Stimulated activated CD8-positive, alpha-beta memory T cell treated with anti-CD3 and anti-CD28 coated beads, Interleukin-15, amount 100 ng/mL, for 48 hours (primary cell): ENCODE results near the gene DERA.
A peak's percentile ranks its signal among the peaks of the same experiment; 100 is the strongest.
"Not testable (repeated sequence)": the region's sequence is repeated elsewhere in the genome, so short reads cannot be mapped to it uniquely, and the experiment has no call there.

Experiments used
- DNase-seq, 2 donors: peaks; one replicate each; pipeline ENCODE4 v3.0.0-alpha.2; 2020; ENCODE audit warnings: low read depth in 2 of 2

Gene DERA

DNA sequence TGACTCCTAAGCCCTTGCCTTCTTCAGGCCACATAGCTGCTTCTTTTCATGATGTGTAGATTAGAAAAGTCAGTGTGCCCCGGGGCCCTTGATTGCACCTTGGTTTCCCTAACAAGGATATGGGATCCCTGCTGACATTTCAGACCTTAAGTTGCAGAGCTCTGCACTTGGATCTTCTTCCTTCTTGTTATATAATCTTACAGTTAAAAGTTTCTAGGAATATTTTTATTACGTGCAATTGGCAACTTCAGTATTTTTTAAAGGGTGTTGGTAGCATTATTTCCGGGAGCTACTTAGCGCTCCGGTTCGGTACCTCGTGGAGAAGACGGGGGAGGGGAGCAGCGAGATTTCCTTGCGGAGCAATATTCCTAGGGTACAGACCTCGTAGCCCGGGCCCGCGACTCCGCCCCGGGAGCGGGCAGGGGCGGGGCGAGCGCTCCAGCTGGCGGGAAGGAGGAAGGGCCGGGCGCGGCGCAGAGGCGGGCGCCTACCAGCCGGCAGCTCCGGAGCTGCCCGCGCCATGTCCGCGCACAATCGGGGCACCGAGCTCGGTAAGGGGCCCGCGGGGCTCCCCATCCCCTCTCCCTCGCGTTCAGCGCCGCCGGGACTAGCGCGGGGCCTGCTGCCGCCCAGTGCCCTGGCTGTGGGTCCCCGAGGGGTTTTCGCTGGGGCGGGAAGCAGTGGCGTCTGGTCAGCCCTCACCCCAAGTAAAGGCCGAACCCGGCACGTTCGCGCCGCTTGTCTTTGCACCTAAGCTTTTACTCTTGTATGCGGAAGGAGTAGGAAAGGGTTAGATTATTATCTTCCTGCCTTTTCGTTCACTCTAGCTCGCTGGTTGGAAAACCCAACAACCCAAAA is at the start of gene DERA:
TSS of gene DERA (plus strand) at position 469 of the 858 bp plus-strand sequence. CDS start at position 521, 52 bp downstream.
- DNase-seq, result peak; percentile 42 to 53

DNA sequence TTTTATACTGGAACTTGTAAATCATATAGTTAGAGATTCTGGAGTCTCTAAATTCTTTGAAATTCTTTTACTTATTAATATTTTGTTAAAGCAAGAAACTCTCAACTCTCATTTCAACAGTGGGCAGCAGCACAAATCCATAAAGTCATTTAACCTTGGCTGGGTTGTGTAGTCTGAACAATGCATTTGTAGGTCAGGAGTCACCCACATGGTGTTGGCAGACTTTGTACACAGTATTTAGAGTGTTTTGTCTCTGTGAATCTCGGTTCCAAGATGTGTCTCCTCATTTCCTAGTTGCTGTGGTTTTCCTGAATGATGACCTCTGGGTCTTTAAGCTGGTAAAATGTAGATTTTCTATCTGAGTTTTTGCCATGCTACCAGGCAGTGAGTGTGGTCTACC is 49.7 kb upstream of the DERA start:
- no peak for DNase-seq

DNA sequence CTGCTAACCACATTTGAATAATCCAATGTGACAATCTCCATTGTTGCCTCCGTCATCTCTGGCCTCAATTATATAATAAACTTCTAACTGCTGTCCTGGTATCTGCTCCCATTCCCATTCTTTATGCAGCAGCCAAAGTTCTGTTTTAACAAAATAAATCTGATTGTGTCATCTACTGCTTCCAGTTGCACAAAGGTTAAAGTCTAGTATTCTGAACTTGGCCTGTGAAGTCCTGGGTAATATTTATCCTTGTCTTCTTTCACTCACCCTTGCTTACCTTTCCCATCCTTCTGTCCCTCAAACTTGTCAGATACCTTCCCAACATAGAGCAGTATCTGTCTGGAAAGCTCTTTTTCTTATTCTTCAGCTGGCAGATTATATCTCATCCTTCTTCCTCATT is 48.3 kb upstream of the DERA start:
- DNase-seq, result no peak

DNA sequence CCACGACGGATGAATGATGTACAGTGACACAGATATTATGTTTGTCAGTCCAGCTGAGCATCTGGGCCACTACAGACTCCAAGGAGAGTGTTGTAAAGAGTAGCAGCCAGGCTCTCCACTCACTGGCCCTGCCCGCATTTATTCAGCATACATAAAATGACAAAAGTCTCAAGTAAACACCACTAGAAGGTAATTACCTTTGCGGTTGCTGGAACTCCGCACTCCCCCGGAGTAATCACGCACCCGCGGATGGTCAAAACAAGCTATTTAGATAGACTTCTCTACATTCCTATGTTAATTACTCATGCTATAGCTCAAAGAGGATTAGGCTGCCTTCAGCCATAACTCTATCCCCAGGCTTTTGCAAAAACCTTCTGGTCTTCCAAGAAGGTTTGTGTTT is 47.8 kb upstream of the DERA start:
- no peak for DNase-seq

DNA sequence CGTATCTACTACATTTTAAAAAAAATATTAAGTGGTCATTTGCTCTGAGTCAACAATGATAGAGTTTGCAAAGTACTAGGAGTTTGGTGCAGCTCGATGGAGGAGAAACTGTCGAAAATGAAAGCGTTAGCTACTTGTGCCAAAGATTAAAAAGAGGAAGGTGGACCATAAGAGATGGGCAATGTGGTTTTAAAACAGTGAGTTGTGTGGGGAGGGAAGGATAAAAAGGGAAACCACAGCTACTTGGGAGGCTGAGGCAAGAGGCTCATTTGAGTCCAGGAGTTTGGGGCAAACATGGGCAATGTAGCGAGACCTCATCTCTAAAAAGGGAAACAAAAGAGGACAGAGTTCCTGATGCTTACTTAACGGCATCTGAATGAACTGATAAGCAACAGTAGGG is 47.1 kb upstream of the DERA start:
- DNase-seq, result no peak

DNA sequence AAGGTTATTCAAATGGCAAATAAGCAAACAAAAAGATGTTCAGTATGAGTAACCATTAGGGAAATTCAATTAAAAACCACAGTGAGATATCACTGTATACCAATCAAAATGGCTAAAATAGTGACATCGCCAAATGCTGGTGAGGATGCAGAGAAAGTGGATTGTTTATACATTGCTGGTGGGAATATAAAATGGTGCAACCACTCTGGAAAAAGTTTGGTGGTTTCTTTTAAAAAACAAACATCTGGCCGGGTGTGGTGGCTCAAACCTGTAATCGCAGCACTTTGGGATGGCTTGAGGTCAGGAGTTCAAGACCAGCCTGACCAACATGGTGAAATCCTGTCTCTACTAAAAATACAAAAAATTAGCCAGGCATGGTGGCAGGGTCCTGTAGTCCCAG is 42.9 kb upstream of the DERA start:
- DNase-seq, result no peak

DNA sequence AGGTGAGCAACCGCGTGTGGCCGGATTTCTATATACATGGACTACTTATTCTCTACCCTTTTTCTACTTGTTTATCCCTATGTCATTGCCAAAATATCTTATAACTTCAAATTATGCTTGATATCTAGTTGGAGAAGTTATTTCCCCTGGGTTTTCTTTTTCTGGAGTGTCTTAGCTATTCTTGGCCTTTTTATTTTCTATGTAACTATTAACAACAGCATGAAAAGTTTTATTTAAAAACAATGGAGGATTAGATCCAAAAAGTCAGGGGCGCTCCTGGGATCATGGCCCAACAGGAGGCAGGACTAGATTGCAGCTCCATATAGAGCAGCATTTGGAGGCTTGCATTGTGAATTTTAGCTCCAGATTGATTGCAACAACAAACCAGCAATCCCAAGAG is 37.6 kb upstream of the DERA start:
- DNase-seq, result no peak

DNA sequence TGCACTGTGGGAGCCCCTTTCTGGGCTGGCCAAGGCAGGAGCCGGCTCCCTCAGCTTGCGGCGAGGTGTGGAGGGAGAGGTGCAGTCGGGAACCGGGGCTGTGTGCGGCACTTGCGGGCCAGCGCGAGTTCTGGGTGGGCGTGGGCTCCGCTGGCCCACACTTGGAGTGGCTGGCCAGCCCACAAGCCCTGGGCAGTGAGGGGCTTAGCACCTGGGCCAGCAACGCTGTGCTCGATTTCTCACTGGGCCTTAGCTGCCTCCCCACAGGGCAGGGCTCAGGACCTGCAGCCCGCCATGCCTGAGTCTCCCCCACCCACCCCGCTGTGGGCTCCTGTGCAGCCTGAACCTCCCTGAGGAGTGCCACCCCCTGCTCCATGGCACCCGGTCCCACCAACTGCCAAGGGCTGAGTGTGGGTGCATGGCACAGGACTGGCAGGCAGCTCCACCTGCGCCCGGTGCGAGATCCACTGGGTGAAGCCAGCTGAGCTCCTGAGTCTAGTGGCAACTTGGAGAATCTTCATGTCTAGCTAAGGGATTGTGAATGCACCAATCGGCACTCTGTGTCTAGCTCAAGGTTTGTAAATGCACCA is 36.5 kb upstream of the DERA start:
- not testable (repeated sequence) for DNase-seq

DNA sequence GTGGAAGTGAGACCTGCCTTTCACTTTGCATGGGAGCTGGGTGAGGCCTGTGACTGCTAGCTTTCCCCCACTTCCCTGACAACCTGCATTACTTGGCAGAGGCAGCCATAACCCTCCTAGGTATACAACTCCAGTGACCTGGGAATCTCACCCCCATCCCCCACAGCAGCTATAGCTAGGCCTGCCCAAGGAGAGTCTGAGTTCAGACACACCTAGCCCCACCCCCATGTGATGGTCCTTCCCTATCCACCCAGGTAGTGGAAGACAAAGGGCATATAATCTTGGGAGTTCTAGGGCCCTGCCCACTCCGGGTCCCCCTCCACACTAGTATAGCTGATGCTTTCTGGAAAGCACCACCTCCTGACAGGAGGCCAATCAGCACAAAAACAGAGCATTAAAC is 35.3 kb upstream of the DERA start:
- no peak for DNase-seq

DNA sequence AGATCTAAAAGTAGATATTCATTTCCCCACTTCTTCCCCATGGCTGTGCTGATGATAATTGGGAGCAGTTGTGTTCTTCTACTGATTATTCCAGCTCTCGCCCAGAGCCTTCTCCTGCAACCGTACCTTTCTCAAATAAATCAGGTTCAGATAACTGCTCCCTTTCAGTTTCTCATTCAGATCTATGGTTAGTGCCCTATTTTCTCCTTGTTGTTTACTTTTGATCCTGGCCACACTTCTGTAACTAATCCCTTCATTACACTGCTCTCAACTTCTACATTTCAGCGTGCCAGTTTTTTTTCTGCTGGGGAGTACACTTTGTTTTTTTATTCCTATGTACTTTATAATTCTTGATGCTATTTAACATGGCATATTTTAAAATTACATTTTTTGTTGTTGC is 31.7 kb upstream of the DERA start:
- DNase-seq, result no peak

DNA sequence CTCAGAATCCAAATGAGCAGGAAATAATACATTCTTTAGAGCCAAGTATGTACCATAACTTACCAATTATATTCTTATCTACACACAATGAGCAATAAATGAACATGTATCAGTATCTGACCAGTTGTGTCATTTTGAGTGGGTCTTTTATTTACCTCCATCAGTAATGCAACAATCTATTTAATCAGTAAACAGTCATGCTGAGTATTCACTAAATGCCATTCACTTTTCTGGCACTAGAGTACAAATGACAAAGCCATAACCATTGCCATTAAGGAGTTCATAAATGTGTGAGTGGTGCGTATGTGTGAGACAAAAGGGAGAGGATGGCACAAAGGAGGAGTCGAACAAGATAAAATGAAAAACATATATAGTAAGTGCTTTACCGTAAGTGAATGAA is 30.4 kb upstream of the DERA start:
- no peak for DNase-seq

DNA sequence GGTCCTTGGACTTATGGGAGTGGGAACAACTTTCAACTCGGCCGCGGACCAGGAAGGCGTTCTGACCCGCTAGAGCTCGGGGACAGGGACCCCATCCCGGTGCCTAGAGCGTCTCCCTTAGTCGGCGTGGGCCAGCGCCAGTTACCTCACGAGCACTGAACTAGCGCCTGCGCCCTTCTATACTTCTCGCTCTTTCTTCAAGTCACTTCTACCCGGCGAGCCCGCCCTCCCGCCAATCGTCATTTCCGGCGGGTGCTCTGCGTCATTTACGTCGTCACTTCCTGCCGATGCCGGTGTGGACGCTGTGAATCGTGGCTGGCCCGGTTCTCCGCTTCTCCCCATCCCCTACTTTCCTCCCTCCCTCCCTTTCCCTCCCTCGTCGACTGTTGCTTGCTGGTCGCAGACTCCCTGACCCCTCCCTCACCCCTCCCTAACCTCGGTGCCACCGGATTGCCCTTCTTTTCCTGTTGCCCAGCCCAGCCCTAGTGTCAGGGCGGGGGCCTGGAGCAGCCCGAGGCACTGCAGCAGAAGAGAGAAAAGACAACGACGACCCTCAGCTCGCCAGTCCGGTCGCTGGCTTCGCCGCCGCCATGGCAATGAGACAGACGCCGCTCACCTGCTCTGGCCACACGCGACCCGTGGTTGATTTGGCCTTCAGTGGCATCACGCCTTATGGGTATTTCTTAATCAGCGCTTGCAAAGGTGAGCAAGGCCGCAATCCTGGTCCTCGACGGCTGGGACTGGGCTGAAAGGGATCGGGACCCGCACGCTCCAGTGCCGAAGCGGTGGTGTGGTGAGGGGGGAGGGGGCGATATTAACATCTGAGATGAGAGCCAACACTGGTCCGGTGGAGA is 28.8 kb upstream of the DERA start, which contains the start of gene STRAP:
TSS of gene STRAP (plus strand) at position 270 of the 854 bp plus-strand sequence. CDS start at position 591, 321 bp downstream.
- DNase-seq, result peak; percentile 90 to 92

DNA sequence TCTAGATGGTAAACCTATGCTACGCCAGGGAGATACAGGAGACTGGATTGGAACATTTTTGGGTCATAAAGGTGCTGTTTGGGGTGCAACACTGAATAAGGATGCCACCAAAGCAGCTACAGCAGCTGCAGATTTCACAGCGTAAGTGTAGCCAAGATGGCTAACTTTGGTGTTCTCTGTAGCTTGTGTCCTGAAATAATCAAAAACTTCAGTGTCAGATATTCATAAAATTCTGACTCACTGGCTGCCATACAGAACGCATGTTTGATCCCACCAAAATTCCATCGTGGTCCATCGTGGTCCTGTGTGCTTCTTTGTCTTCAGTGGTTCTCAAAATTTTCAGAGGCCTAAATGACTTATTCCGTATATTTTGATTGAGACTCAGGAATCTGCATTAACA is 27.6 kb upstream of the DERA start:
- no peak for DNase-seq

DNA sequence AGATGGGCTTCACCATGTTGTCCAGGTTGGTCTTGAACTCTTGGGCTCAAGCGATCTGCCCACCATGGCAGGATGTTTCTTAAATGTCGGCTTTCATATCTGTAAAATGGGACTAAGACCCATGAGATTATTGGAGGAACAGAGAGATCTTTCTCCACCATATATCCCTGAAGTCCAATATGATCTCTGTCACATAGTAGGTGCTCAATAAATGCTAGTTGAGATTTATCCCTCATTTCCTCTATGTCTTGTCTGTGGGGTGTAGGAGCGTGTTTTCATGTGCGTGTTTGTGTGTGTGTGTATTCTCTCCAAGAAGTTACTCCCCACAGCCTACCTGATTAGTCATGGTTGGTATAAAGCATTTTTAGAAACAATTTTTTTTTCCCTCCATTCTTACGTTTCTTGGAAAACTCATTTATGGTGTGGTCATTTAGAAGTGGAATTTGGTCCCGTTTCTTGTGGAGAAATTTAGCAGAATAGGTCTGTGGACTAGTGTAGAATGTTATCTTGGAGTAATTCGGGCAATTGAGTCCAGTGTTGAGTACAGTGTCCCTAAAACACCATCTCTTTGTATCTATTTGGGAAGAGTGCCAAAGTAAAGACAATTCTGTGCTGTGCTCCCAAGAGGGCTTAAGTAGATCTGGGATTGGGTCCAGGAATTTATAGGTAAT is 24.6 kb upstream of the DERA start:
- no peak for DNase-seq

DNA sequence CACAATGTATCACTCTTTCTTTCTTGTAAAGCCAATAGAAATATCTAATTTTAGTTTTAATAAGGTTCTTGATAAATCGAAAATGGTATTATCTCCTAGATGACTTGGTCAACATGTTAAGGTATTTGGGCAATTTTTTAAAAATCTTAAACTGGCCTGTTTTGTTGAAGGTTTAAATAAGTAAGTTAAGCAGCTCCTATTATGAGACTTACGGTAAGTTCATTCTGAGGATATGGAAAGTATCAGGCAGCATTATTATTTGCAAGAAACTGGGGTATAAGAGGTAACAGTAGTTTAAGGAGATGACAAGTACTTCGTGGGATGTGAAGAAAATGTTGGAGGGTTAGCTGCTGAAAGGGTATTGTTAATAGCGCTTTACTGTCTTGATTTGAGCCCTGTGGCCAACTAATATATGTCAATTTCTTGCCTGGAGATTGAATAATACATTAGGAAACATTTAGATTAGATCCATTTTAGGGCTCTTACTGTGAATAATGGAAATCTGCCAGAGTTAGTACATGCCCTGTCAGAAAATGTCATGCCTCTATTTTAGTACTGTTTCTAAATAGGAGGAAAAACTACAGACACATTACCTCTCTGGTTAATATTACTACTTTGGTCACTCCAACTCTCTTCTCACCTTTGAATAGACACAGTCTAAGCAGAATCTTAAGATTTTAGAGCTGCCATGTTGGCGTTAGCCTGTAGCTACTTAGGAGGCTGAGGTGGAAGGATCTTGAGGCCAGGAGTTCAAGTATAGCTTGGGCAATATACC is 23.9 kb upstream of the DERA start:
- DNase-seq, result no peak

DNA sequence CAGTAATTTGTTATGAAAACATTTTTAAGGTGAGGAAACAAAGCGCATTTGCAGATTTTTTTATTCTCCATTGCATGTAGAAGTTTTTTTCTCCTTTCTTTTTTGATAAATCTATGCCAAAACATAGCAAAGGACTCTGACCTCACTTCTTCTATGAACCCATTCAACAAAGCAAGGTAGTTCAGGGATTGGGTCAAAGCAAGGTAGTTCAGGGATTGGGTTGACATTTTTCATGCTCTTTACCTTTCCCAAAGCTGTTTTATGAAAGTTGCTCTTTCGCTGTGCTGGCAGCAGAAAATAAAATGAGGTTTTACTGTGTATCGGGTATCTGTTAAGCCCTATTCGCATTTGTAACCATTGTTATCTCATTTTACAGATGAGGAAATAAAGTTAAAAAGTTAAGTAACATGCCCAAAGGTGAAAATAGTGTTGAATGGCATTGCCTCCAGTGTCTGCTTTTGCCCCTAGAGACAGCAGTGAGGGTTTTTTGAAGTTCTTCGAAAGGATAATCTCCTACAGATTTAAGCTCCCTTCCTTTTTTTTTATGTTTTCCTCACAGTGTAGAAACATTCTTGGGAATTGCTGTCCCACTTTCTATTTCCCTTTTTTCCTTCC is 18.4 kb upstream of the DERA start:
- no peak for DNase-seq

DNA sequence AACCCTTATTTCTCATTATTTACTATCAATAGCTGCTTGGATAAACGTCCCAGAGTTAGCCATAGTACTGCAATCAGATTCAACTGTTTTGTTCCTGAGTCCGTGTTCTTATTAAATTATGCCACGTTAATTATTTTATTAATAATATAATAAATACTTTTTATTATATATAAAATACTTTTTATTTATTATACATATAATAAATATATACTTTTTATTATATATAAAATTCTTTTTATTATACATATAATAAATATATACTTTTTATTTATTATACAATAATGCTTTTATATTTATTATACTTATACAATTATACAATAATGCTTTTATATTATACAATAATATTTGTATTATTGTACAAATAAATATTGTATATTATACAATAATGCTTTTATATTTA is 17.9 kb upstream of the DERA start:
- no peak for DNase-seq

DNA sequence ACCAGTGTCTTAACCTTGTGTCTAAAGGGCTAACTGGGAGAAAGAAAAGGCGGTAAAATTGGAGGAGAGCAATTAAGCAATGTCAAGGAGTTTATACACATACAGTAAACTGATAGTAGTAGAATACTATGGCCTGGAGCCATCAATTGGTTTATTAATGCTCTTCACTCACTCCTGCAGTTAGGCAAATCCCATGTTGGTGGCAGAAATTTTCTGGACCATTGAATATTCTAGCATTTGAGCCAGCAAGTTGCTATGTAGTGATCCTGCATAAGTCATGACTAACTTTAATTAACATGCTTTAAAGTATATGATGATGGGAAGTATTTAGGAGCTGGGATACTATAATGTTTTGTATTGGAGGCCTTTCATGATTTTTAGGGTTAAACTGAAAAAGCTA is 14.3 kb upstream of the DERA start:
- no peak for DNase-seq

DNA sequence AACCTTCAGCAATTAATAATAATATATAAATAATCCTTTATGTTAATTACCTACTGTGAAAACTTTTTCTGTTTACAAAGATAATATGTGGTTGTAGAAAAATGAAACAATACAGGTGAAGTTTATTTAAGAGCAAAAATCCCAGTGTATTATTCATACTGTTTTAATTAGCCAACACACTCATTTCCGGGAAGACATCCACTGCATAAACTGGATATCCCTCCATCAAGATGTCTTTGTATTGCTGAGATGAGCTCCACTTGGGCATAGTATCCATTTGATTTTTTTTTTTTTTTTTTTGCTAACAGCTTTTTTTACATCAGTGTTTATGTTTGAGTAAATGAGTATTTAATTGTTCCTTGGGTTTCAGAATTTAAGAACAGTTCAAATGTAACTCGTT is 13.7 kb upstream of the DERA start:
- DNase-seq, result no peak

DNA sequence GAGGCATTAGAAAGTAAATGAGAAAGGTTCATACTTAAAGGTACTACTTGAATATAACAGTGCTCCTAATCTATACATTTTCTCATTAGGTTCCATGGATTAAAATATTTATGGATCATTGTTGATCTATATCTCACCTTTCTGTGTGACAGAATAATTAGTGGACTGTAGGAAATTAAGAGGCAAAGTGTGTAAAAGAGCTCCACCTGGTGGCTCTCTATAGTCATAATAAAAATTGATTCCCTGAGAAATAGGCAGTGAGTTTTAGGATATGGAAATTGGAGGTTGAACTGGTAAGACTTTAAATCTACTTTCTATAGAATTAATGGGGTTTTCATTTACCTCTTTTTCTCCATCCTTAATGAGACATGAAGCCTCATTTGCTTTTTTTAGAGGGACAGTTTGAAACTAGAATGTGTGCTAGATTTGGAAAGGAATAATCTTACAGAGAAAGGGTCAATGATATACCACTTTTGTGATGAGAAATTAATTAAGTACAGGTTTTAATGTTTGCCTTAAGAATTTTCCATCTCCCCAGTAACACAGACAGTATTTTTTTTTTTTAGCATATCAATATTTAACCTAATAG is 11.8 kb upstream of the DERA start:
- DNase-seq, result no peak
